ENCODE measurements around the gene RAD51D.
"Not testable (repeated sequence)": the region's sequence is repeated elsewhere in the genome, so short reads cannot be mapped to it uniquely, and the experiment has no call there.

RAD51D gene

GRCh38 chr17:35141681-35142466, 22.2 kb upstream of the RAD51D start, which contains the start of gene NLE1:
Gene NLE1 (minus strand): TSS chr17:35142303. CDS start chr17:35142275, 28 bp downstream.
- DNase-seq (ENCODE audit: low spot score), result peak; percentile 99

GRCh38 chr17:35138218-35138617, 18.6 kb upstream of the RAD51D start:
- DNase-seq (ENCODE audit: low spot score), result no peak

- no peak for DNase-seq (ENCODE audit: low spot score)
These were observed 15.7 kb upstream of the RAD51D start for GRCh38 chr17:35135322-35135721.

- DNase-seq (ENCODE audit: low spot score), result peak; percentile 31
These were observed 13.3 kb upstream of the RAD51D start for GRCh38 chr17:35132816-35133550.

- DNase-seq (ENCODE audit: low spot score), result peak; percentile 20
These were observed 12.4 kb upstream of the RAD51D start for GRCh38 chr17:35132099-35132498.

GRCh38 chr17:35130392-35130791, 10.7 kb upstream of the RAD51D start:
- no peak for DNase-seq (ENCODE audit: low spot score)

GRCh38 chr17:35129973-35130351, 10.3 kb upstream of the RAD51D start:
- DNase-seq (ENCODE audit: low spot score), result no peak

- no peak for DNase-seq (ENCODE audit: low spot score)
These were observed 9.7 kb upstream of the RAD51D start for GRCh38 chr17:35129154-35129972.

GRCh38 chr17:35127751-35128514, 8.3 kb upstream of the RAD51D start:
- DNase-seq (ENCODE audit: low spot score), result no peak

GRCh38 chr17:35121315-35121714, 1.7 kb upstream of the RAD51D start, which contains the start of gene FNDC8:
Gene FNDC8 (plus strand): TSS chr17:35121615. CDS start chr17:35121694, 79 bp downstream.
- peak; percentile 19 for DNase-seq (ENCODE audit: low spot score)

GRCh38 chr17:35117984-35118383, 1.7 kb downstream of the RAD51D start:
- peak; percentile 46 for DNase-seq (ENCODE audit: low spot score)

- DNase-seq (ENCODE audit: low spot score), result peak; percentile 28
These were observed 2.8 kb downstream of the RAD51D start for GRCh38 chr17:35116845-35117244.

GRCh38 chr17:35110791-35111190, 8.9 kb downstream of the RAD51D start:
- not testable (repeated sequence) for DNase-seq (ENCODE audit: low spot score)

GRCh38 chr17:35104844-35105450, 14.7 kb downstream of the RAD51D start:
- DNase-seq (ENCODE audit: low spot score), result no peak

GRCh38 chr17:35103271-35103670, 16.4 kb downstream of the RAD51D start:
- no peak for DNase-seq (ENCODE audit: low spot score)

GRCh38 chr17:35101725-35102124, 17.9 kb downstream of the RAD51D start:
- no peak for DNase-seq (ENCODE audit: low spot score)

- DNase-seq (ENCODE audit: low spot score), result no peak
These were observed 18.6 kb downstream of the RAD51D start for GRCh38 chr17:35101036-35101435.

GRCh38 chr17:35099908-35100307, 19.8 kb downstream of the RAD51D start:
- no peak for DNase-seq (ENCODE audit: low spot score)

- DNase-seq (ENCODE audit: low spot score), result no peak
These were observed 21.9 kb downstream of the RAD51D start for GRCh38 chr17:35097776-35098175.

- no peak for DNase-seq (ENCODE audit: low spot score)
These were observed 23.9 kb downstream of the RAD51D start for GRCh38 chr17:35095741-35096140.

- no peak for DNase-seq (ENCODE audit: low spot score)
These were observed 24.8 kb downstream of the RAD51D start for GRCh38 chr17:35094902-35095301.
